ENCODE measurements around the gene MTERF4. TPM values are rescaled to one million over a fixed set of nuclear protein-coding genes. Genes with fewer than 3 reads are reported as not detected.

MTERF4 gene
- total and polyA plus RNA-seq, 12 donors, result 17.4 to 39.2 (median 32.2) TPM

- no peak for TF ChIP-seq POLR2A (IDR thresholded peaks at IDR 0.05)
- TF ChIP-seq CTCF (IDR thresholded peaks at IDR 0.05), result no peak
- no peak overlapping the region for H3K4me3 ChIP-seq
- H3K27me3 ChIP-seq, result no peaks in the 10 kb centered on the region
- peak overlapping the region in 1 of 5 donors; percentile 60 for H3K27ac ChIP-seq
- 88 to 92% (median 90%) methylated on average over 11 to 14 of the region's 14 CpGs for WGBS, 4 donors
- peak in 2 of 7 donors; percentile 8 to 46 for DNase-seq
- peaks cover 0 to 15% of the 10 kb centered on the region in 2 donors for H3K36me3 ChIP-seq (replicated peaks in 1 of 2)
- no peaks in the 10 kb centered on the region for H3K9me3 ChIP-seq (replicated peaks in 1 of 3)
- intact Hi-C loops (cut with DNase I), result no loop called here
- peaks cover 8 to 14% of the 10 kb centered on the region in 2 donors for H3K4me1 ChIP-seq (replicated peaks in 1 of 2)
Observed at GRCh38 chr2:241082341-241083090, 19.6 kb downstream of the MTERF4 start.

- Histone ChIP-seq H3K9me3 (replicated peaks in 1 of 3) (no peaks in the 10 kb centered on the region), H3K27ac (peak overlapping the region in 1 of 5 donors; percentile 60), H3K27me3 (no peaks in the 10 kb centered on the region), H3K4me3 (no peak overlapping the region), H3K36me3 (replicated peaks in 1 of 2) (peaks cover 0 to 8% of the 10 kb centered on the region in 2 donors), H3K4me1 (replicated peaks in 1 of 2) (peaks cover 8 to 14% of the 10 kb centered on the region in 2 donors)
- WGBS, 4 donors, result 16 to 65% (median 50%) methylated on average over 7 to 28 of the region's 28 CpGs
- DNase-seq, result peak in 5 of 7 donors; percentile 56 to 74 (median 63)
- TF ChIP-seq CTCF (IDR thresholded peaks at IDR 0.05) (no peak), POLR2A (IDR thresholded peaks at IDR 0.05) (no peak)
- intact Hi-C loops (cut with DNase I), result no loop called here
Observed at GRCh38 chr2:241081643-241082340, 20.3 kb downstream of the MTERF4 start.

- intact Hi-C loops (cut with DNase I), result no loop called here
- peak overlapping the region in 1 of 5 donors; percentile 60 for H3K27ac ChIP-seq
- no peak for TF ChIP-seq CTCF (IDR thresholded peaks at IDR 0.05)
- WGBS, 4 donors, result 27 to 32% (median 30%) methylated on average over 8 to 9 of the region's 9 CpGs
- DNase-seq, result no peak
- H3K4me1 ChIP-seq (replicated peaks in 1 of 2), result peaks cover 8 to 14% of the 10 kb centered on the region in 2 donors
- no peaks in the 10 kb centered on the region for H3K9me3 ChIP-seq (replicated peaks in 1 of 3)
- no peak overlapping the region for H3K4me3 ChIP-seq
- peaks cover 0 to 4% of the 10 kb centered on the region in 2 donors for H3K36me3 ChIP-seq (replicated peaks in 1 of 2)
- no peaks in the 10 kb centered on the region for H3K27me3 ChIP-seq
Observed at GRCh38 chr2:241081190-241081642, 20.9 kb downstream of the MTERF4 start.

- H3K4me1 ChIP-seq (replicated peaks in 1 of 2), result peaks cover 8 to 14% of the 10 kb centered on the region in 2 donors
Observed at GRCh38 chr2:241080405-241081189, 21.5 kb downstream of the MTERF4 start.

More at GRCh38 chr2:241080405-241081189, 21.5 kb downstream of the MTERF4 start:
- Histone ChIP-seq H3K27ac (no peak overlapping the region), H3K9me3 (replicated peaks in 1 of 3) (no peaks in the 10 kb centered on the region), H3K27me3 (no peaks in the 10 kb centered on the region), H3K4me3 (no peak overlapping the region), H3K36me3 (replicated peaks in 1 of 2) (no peaks in the 10 kb centered on the region)
- peak in 2 of 7 donors; percentile 12 to 53 for DNase-seq
- WGBS, 4 donors, result 85 to 89% (median 87%) methylated on average over 15 to 18 of the region's 18 CpGs
- TF ChIP-seq CTCF (IDR thresholded peaks at IDR 0.05) (no peak), POLR2A (IDR thresholded peaks at IDR 0.05) (no peak)
- intact Hi-C loops (cut with DNase I), result no loop called here
